B cell (primary cell): ENCODE measurements around the gene KRT12. TPM values are rescaled to one million over a fixed set of nuclear protein-coding genes. Genes with fewer than 3 reads are reported as not detected.

Source experiments
- ATAC-seq: fragments of 200-7000 bp; cut with Tn5 transposase; one replicate; pipeline ENCODE4 v1.10.0; 2021; ENCODE audit warnings: low read depth, mild to moderate bottlenecking, moderate number of reproducible peaks, moderate library complexity
- CTCF ChIA-PET: fragments of 350-600 bp; sonication (Branson Sonifier 250); formaldehyde crosslinking; loops from one replicate; lab custom pipeline; 2021; ENCODE audit warnings: antibody characterized with exemption, inconsistent platforms; lab: Charles Lee
- POLR2A ChIA-PET: fragments of 350-600 bp; sonication (Branson Sonifier 250); formaldehyde crosslinking; loops from one replicate; lab custom pipeline; 2021; ENCODE audit warnings: antibody characterized with exemption; lab: Charles Lee
- DNase-seq: peaks from one replicate; pipeline ENCODE4 v3.0.0; 2013
- H2AFZ ChIP-seq: 2 replicates; pipeline ENCODE4 v1.6.1; 2012; ENCODE audit warnings: mild to moderate bottlenecking, low read depth, low read length; ENCODE audit not compliant: insufficient read depth, poor library complexity, severe bottlenecking
- H3K27ac ChIP-seq, 2 donors: 1 replicate in 1 of 2; 2 replicates in 1 of 2; pipeline ENCODE4 v1.5.1; 2012 to 2013; ENCODE audit warnings: low read length in 2 of 2, mild to moderate bottlenecking in 2 of 2, moderate library complexity in 1 of 2
- H3K27me3 ChIP-seq, 4 experiments: fragments of 200-600 bp in 1 of 4; sonication (generic) in 1 of 4; replicated peaks in 1 of 4; 1 replicate in 2 of 4; 2 replicates in 2 of 4; pipeline versions ENCODE4 v1.6.1 to v1.7.0; 2013 to 2016; ENCODE audit warnings: low read length in 3 of 4, mild to moderate bottlenecking in 2 of 4, mixed read lengths in 1 of 4, moderate library complexity in 1 of 4; ENCODE audit not compliant: insufficient read depth in 4 of 4, control insufficient read depth in 3 of 4; ENCODE audit errors: control extremely low read depth in 1 of 4
- H3K36me3 ChIP-seq, 2 experiments: replicated peaks in 1 of 2; 1 replicate in 1 of 2; 2 replicates in 1 of 2; pipeline versions ENCODE4 v1.6.1 to v1.7.1; 2013; ENCODE audit warnings: low read length in 1 of 2; ENCODE audit not compliant: insufficient read depth in 2 of 2, control insufficient read depth in 1 of 2; ENCODE audit errors: control extremely low read depth in 1 of 2, extremely low read depth in 1 of 2
- H3K4me1 ChIP-seq, 2 donors: fragments of 200-600 bp in 1 of 2; sonication (generic) in 1 of 2; 1 replicate in 1 of 2; 2 replicates in 1 of 2; pipeline versions ENCODE4 v1.5.1 to v1.6.1; 2013 to 2017; ENCODE audit warnings: low read length in 2 of 2; ENCODE audit not compliant: control insufficient read depth in 2 of 2, insufficient read depth in 2 of 2
- H3K4me2 ChIP-seq: replicated peaks from 2 replicates; pipeline ENCODE3; 2012; ENCODE audit warnings: mild to moderate bottlenecking, low read depth, low read length; ENCODE audit not compliant: poor library complexity, severe bottlenecking
- H3K4me3 ChIP-seq, 5 experiments: fragments of 200-600 bp in 1 of 5; sonication (generic) in 1 of 5; 1 replicate in 3 of 5; 2 replicates in 2 of 5; pipeline versions ENCODE4 v1.5.1 to v1.7.0; 2011 to 2016; ENCODE audit warnings: low read length in 4 of 5, mild to moderate bottlenecking in 4 of 5, low read depth in 2 of 5, control low read depth in 1 of 5, moderate library complexity in 1 of 5; ENCODE audit not compliant: insufficient read depth in 1 of 5; ENCODE audit errors: control extremely low read depth in 1 of 5, extremely low read depth in 1 of 5
- H3K79me2 ChIP-seq: fragments of 200-600 bp; sonication (generic); one replicate; pipeline ENCODE4 v1.6.0; 2016; ENCODE audit warnings: low read length; ENCODE audit not compliant: control insufficient read depth, insufficient read depth
- H3K9ac ChIP-seq: fragments of 200-600 bp; sonication (generic); 2 replicates; pipeline ENCODE4 v1.6.1; 2017; ENCODE audit warnings: mild to moderate bottlenecking, low read length, moderate library complexity
- H3K9me3 ChIP-seq, 3 donors: one replicate each; pipeline versions ENCODE4 v1.6.1 to v1.7.1; 2013; ENCODE audit warnings: low read length in 2 of 3; ENCODE audit not compliant: control insufficient read depth in 2 of 3, insufficient read depth in 1 of 3; ENCODE audit errors: control extremely low read depth in 1 of 3
- H4K20me1 ChIP-seq: 2 replicates; pipeline ENCODE4 v1.6.0; 2012; ENCODE audit warnings: mild to moderate bottlenecking, low read length; ENCODE audit not compliant: insufficient read depth, control insufficient read depth, poor library complexity, severe bottlenecking
- H3K27ac Mint-ChIP-seq: one replicate; pipeline ENCODE4 v1.8.0; 2021; ENCODE audit warnings: mixed read lengths
- H3K27me3 Mint-ChIP-seq: one replicate; pipeline ENCODE4 v1.8.0; 2021; ENCODE audit warnings: mixed read lengths
- H3K4me1 Mint-ChIP-seq: one replicate; pipeline ENCODE4 v1.8.0; 2021; ENCODE audit warnings: mixed read lengths
- H3K4me3 Mint-ChIP-seq: one replicate; pipeline ENCODE4 v1.8.0; 2021; ENCODE audit warnings: mixed read lengths
- H3K9me3 Mint-ChIP-seq: one replicate; pipeline ENCODE4 v1.8.0; 2022; ENCODE audit warnings: mixed read lengths; ENCODE audit not compliant: insufficient read depth
- CTCF ChIP-seq: fragments of 200-600 bp; IDR thresholded peaks from one replicate; pipeline ENCODE4 v1.8.0; 2022; ENCODE audit warnings: antibody characterized with exemption, mild to moderate bottlenecking
- EZH2 ChIP-seq: IDR thresholded peaks from 2 replicates; pipeline ENCODE4 v1.6.1; 2012; ENCODE audit warnings: borderline replicate concordance, low read depth, mild to moderate bottlenecking, moderate library complexity, low read length; ENCODE audit not compliant: insufficient read depth, poor library complexity, severe bottlenecking
- WGBS: methylation state at CpG from one replicate; pipeline ENCODE4 v1.1.5; 2013; ENCODE audit warnings: missing lambda C conversion rate; ENCODE audit not compliant: insufficient coverage; 5-methylcytosine and 5-hydroxymethylcytosine counted together
- intact Hi-C: fragments of 100-400 bp; cut with micrococcal nuclease; formaldehyde crosslinking; loops from one replicate; pipeline ENCODE4 v1.10.0; 2022
- polyA plus RNA-seq: library from polyadenylated mRNA; depleted of rRNA; stranded (reverse); fragments of >200 nt; gene quantifications from 2 replicates; pipeline ENCODE4 v1.2.3, GENCODE V29; 2012
- total RNA-seq, 2 donors: library from RNA; stranded (reverse); fragments of 120-200 nt in 1 of 2; gene quantifications; 1 replicate in 1 of 2; 2 replicates in 1 of 2; pipeline versions ENCODE4 v1.2.3 to v1.2.4, GENCODE V29; 2013 to 2022

The KRT12 gene
- total and polyA plus RNA-seq, 2 donors (not counting 1 experiment from before 2014, with no cell fraction given) = not detected

GRCh38 chr17:40873801-40874200 lies 6.8 kb upstream of the KRT12 start:
- WGBS = no CpG with 5 or more reads among the region's 1 CpG
- DNase-seq = no peak
- H3K4me2 ChIP-seq = no peak overlapping the region
- H3K27me3 Mint-ChIP-seq = peaks cover 33% of the 10 kb centered on the region
- H3K9ac ChIP-seq = no peak overlapping the region
- peaks cover 0 to 1% (median 0%) of the 10 kb centered on the region in 3 donors for H3K9me3 ChIP-seq
- no peak overlapping the region for H3K27ac ChIP-seq
- H3K36me3 ChIP-seq = no peaks in the 10 kb centered on the region
- no peaks in the 10 kb centered on the region for H4K20me1 ChIP-seq
- H3K79me2 ChIP-seq = no peaks in the 10 kb centered on the region
- no peaks in the 10 kb centered on the region for H3K9me3 Mint-ChIP-seq
- CTCF ChIA-PET = interaction anchor here (0.9 to 1.1 kb wide), 2 partner anchors 255 to 792 kb away, joined by 3 to 6 read pairs; no protein-coding TSS in a partner anchor
- H3K4me3 Mint-ChIP-seq = no peak overlapping the region
- H2AFZ ChIP-seq = no peak overlapping the region
- no peak overlapping the region for H3K4me3 ChIP-seq
- intact Hi-C loops = no loop called here
- ATAC-seq = no peak
- no peaks in the 10 kb centered on the region for H3K4me1 Mint-ChIP-seq
- no peak overlapping the region for H3K27ac Mint-ChIP-seq
- POLR2A ChIA-PET = no interaction called here
- TF ChIP-seq CTCF = no peak
- no peak for TF ChIP-seq EZH2
- no peaks in the 10 kb centered on the region for H3K4me1 ChIP-seq
- H3K27me3 ChIP-seq = peaks cover 0 to 18% (median 4%) of the 10 kb centered on the region in 4 experiments

- no peak for ATAC-seq
- H3K9ac ChIP-seq = no peak overlapping the region
- no peaks in the 10 kb centered on the region for H3K36me3 ChIP-seq
- ChIA-PET CTCF (interaction anchor here (0.9 to 1.1 kb wide), 2 partner anchors 255 to 793 kb away, joined by 3 to 6 read pairs; no protein-coding TSS in a partner anchor), POLR2A (no interaction called here)
- no peaks in the 10 kb centered on the region for H4K20me1 ChIP-seq
- H3K79me2 ChIP-seq = no peaks in the 10 kb centered on the region
- H3K27me3 ChIP-seq = peaks cover 0 to 18% (median 4%) of the 10 kb centered on the region in 4 experiments
- no peak overlapping the region for H3K27ac Mint-ChIP-seq
- H3K4me3 ChIP-seq = no peak overlapping the region
- H2AFZ ChIP-seq = no peak overlapping the region
- no peak for TF ChIP-seq CTCF
- TF ChIP-seq EZH2 = no peak
- no peak overlapping the region for H3K4me2 ChIP-seq
- H3K27ac ChIP-seq = no peak overlapping the region
- no peaks in the 10 kb centered on the region for H3K4me1 Mint-ChIP-seq
- H3K27me3 Mint-ChIP-seq = peaks cover 33% of the 10 kb centered on the region
- no peaks in the 10 kb centered on the region for H3K4me1 ChIP-seq
- H3K9me3 ChIP-seq = peaks cover 0 to 1% (median 0%) of the 10 kb centered on the region in 3 donors
- H3K4me3 Mint-ChIP-seq = no peak overlapping the region
- DNase-seq = no peak
- intact Hi-C loops = no loop called here
- H3K9me3 Mint-ChIP-seq = no peaks in the 10 kb centered on the region
Measured at GRCh38 chr17:40873255-40873654, 6.2 kb upstream of the KRT12 start.
